GM12892 (cell line): ENCODE data around the gene PODXL.

ENCODE experiments used
- POLR2A ChIP-seq: IDR thresholded peaks from 2 replicates; pipeline ENCODE4 v1.6.1; 2011; ENCODE audit warnings: low read depth, low read length, control low read depth
- POLR2AphosphoS5 ChIP-seq: IDR thresholded peaks from 2 replicates; pipeline ENCODE4 v1.6.1; 2011; ENCODE audit warnings: low read depth, low read length, control low read depth
- TAF1 ChIP-seq: IDR thresholded peaks from 2 replicates; pipeline ENCODE4 v1.6.1; 2011; ENCODE audit warnings: low read depth, mild to moderate bottlenecking, control low read depth, low read length, borderline replicate concordance

DNA sequence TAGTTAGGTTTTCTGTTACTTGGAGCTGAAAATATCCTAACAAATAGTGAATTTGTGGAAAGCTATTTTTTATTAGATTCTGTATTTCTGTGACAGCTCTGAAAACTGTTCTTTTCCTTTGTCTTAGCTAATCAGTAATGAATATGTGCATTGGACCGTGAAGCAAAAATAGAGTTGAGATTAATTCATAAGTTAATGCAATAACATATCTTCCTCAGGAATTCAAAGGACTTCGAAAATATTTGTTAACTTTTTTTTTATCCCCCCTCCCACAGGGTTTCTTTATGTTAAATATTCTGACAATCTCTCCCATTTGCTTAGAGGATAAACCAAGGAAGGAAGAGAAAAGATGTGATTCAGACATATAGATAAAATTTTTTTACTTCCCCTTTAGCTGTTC is 101.4 kb downstream of the PODXL start:
- TF ChIP-seq POLR2A = no peak
- no peak for TF ChIP-seq POLR2AphosphoS5
- TF ChIP-seq TAF1 = no peak
